B cell (primary cell): Measurements from ENCODE around the gene PDE6B. TPM values are rescaled to one million over a fixed set of nuclear protein-coding genes. Genes with fewer than 3 reads are reported as not detected.

Experiments used
- ATAC-seq: fragments of 200-7000 bp; cut with Tn5 transposase; one replicate; pipeline ENCODE4 v1.10.0; 2021; ENCODE audit warnings: low read depth, mild to moderate bottlenecking, moderate number of reproducible peaks, moderate library complexity
- CTCF ChIA-PET: fragments of 350-600 bp; sonication (Branson Sonifier 250); formaldehyde crosslinking; loops from one replicate; lab custom pipeline; 2021; ENCODE audit warnings: antibody characterized with exemption, inconsistent platforms; lab: Charles Lee
- POLR2A ChIA-PET: fragments of 350-600 bp; sonication (Branson Sonifier 250); formaldehyde crosslinking; loops from one replicate; lab custom pipeline; 2021; ENCODE audit warnings: antibody characterized with exemption; lab: Charles Lee
- DNase-seq: peaks from one replicate; pipeline ENCODE4 v3.0.0; 2013
- H2AFZ ChIP-seq: 2 replicates; pipeline ENCODE4 v1.6.1; 2012; ENCODE audit warnings: mild to moderate bottlenecking, low read depth, low read length; ENCODE audit not compliant: insufficient read depth, poor library complexity, severe bottlenecking
- H3K27ac ChIP-seq, 2 donors: 1 replicate in 1 of 2; 2 replicates in 1 of 2; pipeline ENCODE4 v1.5.1; 2012 to 2013; ENCODE audit warnings: low read length in 2 of 2, mild to moderate bottlenecking in 2 of 2, moderate library complexity in 1 of 2
- H3K27me3 ChIP-seq, 4 experiments: fragments of 200-600 bp in 1 of 4; sonication (generic) in 1 of 4; replicated peaks in 1 of 4; 1 replicate in 2 of 4; 2 replicates in 2 of 4; pipeline versions ENCODE4 v1.6.1 to v1.7.0; 2013 to 2016; ENCODE audit warnings: low read length in 3 of 4, mild to moderate bottlenecking in 2 of 4, mixed read lengths in 1 of 4, moderate library complexity in 1 of 4; ENCODE audit not compliant: insufficient read depth in 4 of 4, control insufficient read depth in 3 of 4; ENCODE audit errors: control extremely low read depth in 1 of 4
- H3K36me3 ChIP-seq, 2 experiments: replicated peaks in 1 of 2; 1 replicate in 1 of 2; 2 replicates in 1 of 2; pipeline versions ENCODE4 v1.6.1 to v1.7.1; 2013; ENCODE audit warnings: low read length in 1 of 2; ENCODE audit not compliant: insufficient read depth in 2 of 2, control insufficient read depth in 1 of 2; ENCODE audit errors: control extremely low read depth in 1 of 2, extremely low read depth in 1 of 2
- H3K4me1 ChIP-seq, 2 donors: fragments of 200-600 bp in 1 of 2; sonication (generic) in 1 of 2; 1 replicate in 1 of 2; 2 replicates in 1 of 2; pipeline versions ENCODE4 v1.5.1 to v1.6.1; 2013 to 2017; ENCODE audit warnings: low read length in 2 of 2; ENCODE audit not compliant: control insufficient read depth in 2 of 2, insufficient read depth in 2 of 2
- H3K4me2 ChIP-seq: replicated peaks from 2 replicates; pipeline ENCODE3; 2012; ENCODE audit warnings: mild to moderate bottlenecking, low read depth, low read length; ENCODE audit not compliant: poor library complexity, severe bottlenecking
- H3K4me3 ChIP-seq, 5 experiments: fragments of 200-600 bp in 1 of 5; sonication (generic) in 1 of 5; 1 replicate in 3 of 5; 2 replicates in 2 of 5; pipeline versions ENCODE4 v1.5.1 to v1.7.0; 2011 to 2016; ENCODE audit warnings: low read length in 4 of 5, mild to moderate bottlenecking in 4 of 5, low read depth in 2 of 5, control low read depth in 1 of 5, moderate library complexity in 1 of 5; ENCODE audit not compliant: insufficient read depth in 1 of 5; ENCODE audit errors: control extremely low read depth in 1 of 5, extremely low read depth in 1 of 5
- H3K79me2 ChIP-seq: fragments of 200-600 bp; sonication (generic); one replicate; pipeline ENCODE4 v1.6.0; 2016; ENCODE audit warnings: low read length; ENCODE audit not compliant: control insufficient read depth, insufficient read depth
- H3K9ac ChIP-seq: fragments of 200-600 bp; sonication (generic); 2 replicates; pipeline ENCODE4 v1.6.1; 2017; ENCODE audit warnings: mild to moderate bottlenecking, low read length, moderate library complexity
- H3K9me3 ChIP-seq, 3 donors: one replicate each; pipeline versions ENCODE4 v1.6.1 to v1.7.1; 2013; ENCODE audit warnings: low read length in 2 of 3; ENCODE audit not compliant: control insufficient read depth in 2 of 3, insufficient read depth in 1 of 3; ENCODE audit errors: control extremely low read depth in 1 of 3
- H4K20me1 ChIP-seq: 2 replicates; pipeline ENCODE4 v1.6.0; 2012; ENCODE audit warnings: mild to moderate bottlenecking, low read length; ENCODE audit not compliant: insufficient read depth, control insufficient read depth, poor library complexity, severe bottlenecking
- H3K27ac Mint-ChIP-seq: one replicate; pipeline ENCODE4 v1.8.0; 2021; ENCODE audit warnings: mixed read lengths
- H3K27me3 Mint-ChIP-seq: one replicate; pipeline ENCODE4 v1.8.0; 2021; ENCODE audit warnings: mixed read lengths
- H3K4me1 Mint-ChIP-seq: one replicate; pipeline ENCODE4 v1.8.0; 2021; ENCODE audit warnings: mixed read lengths
- H3K4me3 Mint-ChIP-seq: one replicate; pipeline ENCODE4 v1.8.0; 2021; ENCODE audit warnings: mixed read lengths
- H3K9me3 Mint-ChIP-seq: one replicate; pipeline ENCODE4 v1.8.0; 2022; ENCODE audit warnings: mixed read lengths; ENCODE audit not compliant: insufficient read depth
- EZH2 ChIP-seq: IDR thresholded peaks from 2 replicates; pipeline ENCODE4 v1.6.1; 2012; ENCODE audit warnings: borderline replicate concordance, low read depth, mild to moderate bottlenecking, moderate library complexity, low read length; ENCODE audit not compliant: insufficient read depth, poor library complexity, severe bottlenecking
- WGBS: methylation state at CpG from one replicate; pipeline ENCODE4 v1.1.5; 2013; ENCODE audit warnings: missing lambda C conversion rate; ENCODE audit not compliant: insufficient coverage; 5-methylcytosine and 5-hydroxymethylcytosine counted together
- intact Hi-C: fragments of 100-400 bp; cut with micrococcal nuclease; formaldehyde crosslinking; loops from one replicate; pipeline ENCODE4 v1.10.0; 2022
- polyA plus RNA-seq: library from polyadenylated mRNA; depleted of rRNA; stranded (reverse); fragments of >200 nt; gene quantifications from 2 replicates; pipeline ENCODE4 v1.2.3, GENCODE V29; 2012
- total RNA-seq, 2 donors: library from RNA; stranded (reverse); fragments of 120-200 nt in 1 of 2; gene quantifications; 1 replicate in 1 of 2; 2 replicates in 1 of 2; pipeline versions ENCODE4 v1.2.3 to v1.2.4, GENCODE V29; 2013 to 2022
- TF ChIP-seq, protein P1 (sequence below): fragments of 200-600 bp; IDR thresholded peaks from one replicate; pipeline ENCODE4 v1.8.0; 2022; ENCODE audit warnings: antibody characterized with exemption, mild to moderate bottlenecking

Gene PDE6B
- total and polyA plus RNA-seq, 2 donors (not counting 1 experiment from before 2014, with no cell fraction given) = 20.0 to 25.2 TPM

DNA sequence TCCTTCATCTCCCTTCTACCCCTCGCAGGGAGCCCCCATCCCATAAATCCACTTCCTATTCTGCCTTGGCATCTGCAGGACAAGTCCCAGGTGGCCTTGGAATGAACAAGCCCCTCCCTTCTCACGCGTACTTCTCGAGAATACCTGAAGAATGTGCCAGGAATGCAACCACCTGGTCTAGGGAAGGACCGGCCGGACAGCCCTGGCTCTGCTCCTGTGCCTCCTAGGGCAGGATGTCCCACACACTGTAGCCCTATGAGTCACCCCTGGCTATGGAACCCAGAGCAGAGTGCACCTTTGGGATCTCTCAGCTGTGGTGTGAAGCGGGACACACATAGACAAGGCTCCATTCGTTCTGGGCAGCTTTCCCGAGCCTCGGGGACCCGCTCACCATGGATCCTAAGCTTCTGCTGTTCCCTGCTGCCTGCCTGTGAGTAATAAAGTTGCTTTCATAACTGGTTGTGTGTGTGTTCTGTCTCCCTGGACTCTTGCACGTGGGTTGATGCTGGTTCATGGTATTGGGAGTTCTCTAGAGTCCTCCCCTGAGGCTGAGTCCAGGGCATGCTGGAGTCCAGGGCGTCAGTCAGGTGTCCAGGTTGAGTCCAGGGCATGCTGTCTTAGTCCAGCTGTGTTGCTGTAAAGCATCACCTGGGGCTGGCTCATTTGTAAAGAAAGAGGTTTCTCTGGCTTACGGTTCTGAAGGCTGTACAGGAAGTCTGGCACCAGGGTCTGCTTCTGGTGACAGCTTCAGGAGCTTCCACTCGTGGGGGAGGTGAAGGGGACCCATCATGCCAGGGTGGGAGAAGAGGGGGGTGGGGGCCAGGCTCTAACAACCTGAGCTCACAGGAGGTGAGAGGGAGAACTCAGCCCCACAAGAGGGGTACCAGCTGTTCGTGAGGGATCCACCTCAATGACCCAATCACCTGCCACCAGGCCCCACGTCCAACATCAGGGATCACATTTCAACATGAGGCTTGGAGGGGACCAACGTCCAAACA lies 7.4 kb upstream of the PDE6B start:
- peaks cover 0 to 36% (median 0%) of the 10 kb centered on the region in 3 donors for H3K9me3 ChIP-seq
- DNase-seq (no peak), ATAC-seq (no peak)
- no peak overlapping the region for H3K9ac ChIP-seq
- CTCF ChIA-PET = no interaction called here
- WGBS = 73% methylated on average over 18 of the region's 18 CpGs
- no peak overlapping the region for H3K4me3 ChIP-seq
- no peaks in the 10 kb centered on the region for H3K4me1 ChIP-seq
- H2AFZ ChIP-seq = no peak overlapping the region
- Mint-ChIP-seq H3K27me3 (peaks cover 16% of the 10 kb centered on the region), H3K9me3 (no peaks in the 10 kb centered on the region), H3K27ac (no peak overlapping the region), H3K4me3 (no peak overlapping the region), H3K4me1 (no peaks in the 10 kb centered on the region)
- POLR2A ChIA-PET = no interaction called here
- H3K36me3 ChIP-seq = no peaks in the 10 kb centered on the region
- H3K4me2 ChIP-seq = no peak overlapping the region
- H3K79me2 ChIP-seq = no peaks in the 10 kb centered on the region
- no peak overlapping the region for H3K27ac ChIP-seq
- no peaks in the 10 kb centered on the region for H4K20me1 ChIP-seq
- intact Hi-C loops = no loop called here
- TF ChIP-seq, protein P1, sequence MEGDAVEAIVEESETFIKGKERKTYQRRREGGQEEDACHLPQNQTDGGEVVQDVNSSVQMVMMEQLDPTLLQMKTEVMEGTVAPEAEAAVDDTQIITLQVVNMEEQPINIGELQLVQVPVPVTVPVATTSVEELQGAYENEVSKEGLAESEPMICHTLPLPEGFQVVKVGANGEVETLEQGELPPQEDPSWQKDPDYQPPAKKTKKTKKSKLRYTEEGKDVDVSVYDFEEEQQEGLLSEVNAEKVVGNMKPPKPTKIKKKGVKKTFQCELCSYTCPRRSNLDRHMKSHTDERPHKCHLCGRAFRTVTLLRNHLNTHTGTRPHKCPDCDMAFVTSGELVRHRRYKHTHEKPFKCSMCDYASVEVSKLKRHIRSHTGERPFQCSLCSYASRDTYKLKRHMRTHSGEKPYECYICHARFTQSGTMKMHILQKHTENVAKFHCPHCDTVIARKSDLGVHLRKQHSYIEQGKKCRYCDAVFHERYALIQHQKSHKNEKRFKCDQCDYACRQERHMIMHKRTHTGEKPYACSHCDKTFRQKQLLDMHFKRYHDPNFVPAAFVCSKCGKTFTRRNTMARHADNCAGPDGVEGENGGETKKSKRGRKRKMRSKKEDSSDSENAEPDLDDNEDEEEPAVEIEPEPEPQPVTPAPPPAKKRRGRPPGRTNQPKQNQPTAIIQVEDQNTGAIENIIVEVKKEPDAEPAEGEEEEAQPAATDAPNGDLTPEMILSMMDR = no peak
- no peak for TF ChIP-seq EZH2
- no peaks in the 10 kb centered on the region for H3K27me3 ChIP-seq

- DNase-seq (no peak), ATAC-seq (no peak)
- Histone ChIP-seq H4K20me1 (no peaks in the 10 kb centered on the region), H2AFZ (no peak overlapping the region), H3K9me3 (peaks cover 0 to 47% (median 0%) of the 10 kb centered on the region in 3 donors), H3K27me3 (peaks cover 0 to 6% (median 0%) of the 10 kb centered on the region in 4 experiments), H3K4me1 (no peaks in the 10 kb centered on the region), H3K36me3 (no peaks in the 10 kb centered on the region), H3K4me2 (no peak overlapping the region), H3K27ac (no peak overlapping the region), H3K4me3 (no peak overlapping the region), H3K9ac (no peak overlapping the region), H3K79me2 (no peaks in the 10 kb centered on the region)
- no peak for TF ChIP-seq EZH2
- TF ChIP-seq, protein P1 = no peak
- WGBS = 84% methylated on average over 11 of the region's 11 CpGs
- H3K9me3 Mint-ChIP-seq = no peaks in the 10 kb centered on the region
- POLR2A ChIA-PET = no interaction called here
- no peaks in the 10 kb centered on the region for H3K4me1 Mint-ChIP-seq
- H3K27ac Mint-ChIP-seq = no peak overlapping the region
- CTCF ChIA-PET = no interaction called here
- intact Hi-C loops = no loop called here
- no peak overlapping the region for H3K4me3 Mint-ChIP-seq
- peaks cover 19% of the 10 kb centered on the region for H3K27me3 Mint-ChIP-seq
These were observed 5.2 kb upstream of the PDE6B start for GRCh38 chr4:620201-620600.
